Fibroblast of lung (primary cell): ENCODE results near the gene EXOSC7. TPM values are rescaled to one million over a fixed set of nuclear protein-coding genes. Genes with fewer than 3 reads are reported as not detected.
A peak's percentile ranks its signal among the peaks of the same experiment; 100 is the strongest.
"Not testable (repeated sequence)": the region's sequence is repeated elsewhere in the genome, so short reads cannot be mapped to it uniquely, and the experiment has no call there.

Experiments
- DNase-seq, 2 donors: peaks; one replicate each; pipeline versions ENCODE4 v3.0.0 to v3.0.0-alpha.2; 2010; ENCODE audit warnings: low read depth in 2 of 2
- H2AFZ ChIP-seq: 2 replicates; pipeline ENCODE4 v1.5.1; 2012; ENCODE audit warnings: low read length, control low read depth, inconsistent platforms
- H3K27ac ChIP-seq: 2 replicates; pipeline ENCODE4 v1.5.1; 2011; ENCODE audit warnings: low read length, control low read depth; ENCODE audit not compliant: insufficient read depth
- H3K27me3 ChIP-seq: 2 replicates; pipeline ENCODE4 v1.5.1; 2011; ENCODE audit warnings: mild to moderate bottlenecking, low read length; ENCODE audit not compliant: control insufficient read depth, insufficient read depth
- H3K36me3 ChIP-seq: 2 replicates; pipeline ENCODE4 v1.5.1; 2011; ENCODE audit warnings: low read length; ENCODE audit not compliant: control insufficient read depth, insufficient read depth
- H3K4me1 ChIP-seq: 2 replicates; pipeline ENCODE4 v1.5.1; 2011; ENCODE audit warnings: low read length; ENCODE audit not compliant: control insufficient read depth, insufficient read depth; ENCODE audit errors: extremely low read depth
- H3K4me2 ChIP-seq: 2 replicates; pipeline ENCODE4 v1.5.1; 2011; ENCODE audit warnings: low read length, control low read depth; ENCODE audit not compliant: insufficient read depth; ENCODE audit errors: extremely low read depth
- H3K4me3 ChIP-seq, 4 experiments: fragments of 200-600 bp in 1 of 4; sonication (generic) in 1 of 4; replicated peaks in 1 of 4; 2 replicates each; pipeline ENCODE4 v1.5.1; 2011 to 2016; ENCODE audit warnings: low read length in 4 of 4, low read depth in 3 of 4, mild to moderate bottlenecking in 3 of 4, control low read depth in 2 of 4, inconsistent platforms in 1 of 4, mixed read lengths in 1 of 4; ENCODE audit not compliant: insufficient read depth in 1 of 4; ENCODE audit errors: control extremely low read depth in 1 of 4
- H3K79me2 ChIP-seq: 2 replicates; pipeline ENCODE4 v1.5.1; 2012; ENCODE audit warnings: mild to moderate bottlenecking, low read length, inconsistent platforms; ENCODE audit not compliant: control insufficient read depth, insufficient read depth
- H3K9ac ChIP-seq: 2 replicates; pipeline ENCODE4 v1.5.1; 2011; ENCODE audit warnings: mild to moderate bottlenecking, low read length, control low read depth; ENCODE audit not compliant: insufficient read depth
- H3K9me3 ChIP-seq: 2 replicates; pipeline ENCODE4 v1.5.1; 2012; ENCODE audit warnings: low read depth, low read length; ENCODE audit not compliant: control insufficient read depth, insufficient read depth
- H4K20me1 ChIP-seq: 2 replicates; pipeline ENCODE4 v1.5.1; 2011; ENCODE audit warnings: low read length; ENCODE audit not compliant: control insufficient read depth, insufficient read depth; ENCODE audit errors: extremely low read depth
- EZH2 ChIP-seq: IDR thresholded peaks from 2 replicates; pipeline ENCODE4 v1.5.1; 2012; ENCODE audit warnings: low read length, control low read depth, mild to moderate bottlenecking; ENCODE audit errors: missing control alignments
- polyA plus RNA-seq, 2 donors: library from polyadenylated mRNA; depleted of rRNA in 1 of 2; stranded (reverse) in 1 of 2; unstranded in 1 of 2; fragments of >200 nt; gene quantifications; 2 replicates each; pipeline ENCODE4 v1.2.1, GENCODE V29; 2011 to 2012; ENCODE audit warnings: missing spikeins in 1 of 2
- total RNA-seq: library from RNA; depleted of rRNA; stranded (reverse); fragments of >200 nt; gene quantifications from 2 replicates; pipeline ENCODE4 v1.2.1, GENCODE V29; 2014
- TF ChIP-seq, protein P1 (sequence below), 2 donors: IDR thresholded peaks in 1 of 2; conservative IDR thresholded peaks in 1 of 2; 1 replicate in 1 of 2; 2 replicates in 1 of 2; pipeline ENCODE4 v1.5.1; 2011 to 2012; ENCODE audit warnings: low read length in 2 of 2, control low read depth in 1 of 2, inconsistent platforms in 1 of 2, low read depth in 1 of 2, mild to moderate bottlenecking in 1 of 2

Gene EXOSC7
- total and polyA plus RNA-seq, 2 donors (not counting 1 experiment from before 2014, with no cell fraction given): 58.8 to 72.5 TPM

DNA sequence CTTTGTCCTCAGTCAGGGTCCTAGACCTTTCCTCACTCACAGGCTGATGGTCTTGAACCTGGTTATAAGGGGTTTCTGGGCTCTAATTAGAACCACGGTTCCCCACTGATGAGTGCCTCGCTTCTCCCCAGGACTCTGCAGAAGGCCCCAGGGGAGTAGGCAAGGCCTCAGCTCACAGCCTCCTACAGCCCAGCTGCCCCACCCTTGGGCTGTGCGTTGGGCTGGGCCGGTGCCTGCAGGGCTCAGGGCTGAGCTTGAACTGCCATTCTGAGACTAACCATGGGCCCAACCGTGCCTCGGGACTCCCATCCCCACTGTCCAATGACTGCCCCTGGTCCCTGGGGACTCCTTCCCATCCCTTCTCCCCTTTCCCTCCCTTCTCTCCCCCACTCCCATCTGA, 75.6 kb downstream of the EXOSC7 start:
- TF ChIP-seq, protein P1, sequence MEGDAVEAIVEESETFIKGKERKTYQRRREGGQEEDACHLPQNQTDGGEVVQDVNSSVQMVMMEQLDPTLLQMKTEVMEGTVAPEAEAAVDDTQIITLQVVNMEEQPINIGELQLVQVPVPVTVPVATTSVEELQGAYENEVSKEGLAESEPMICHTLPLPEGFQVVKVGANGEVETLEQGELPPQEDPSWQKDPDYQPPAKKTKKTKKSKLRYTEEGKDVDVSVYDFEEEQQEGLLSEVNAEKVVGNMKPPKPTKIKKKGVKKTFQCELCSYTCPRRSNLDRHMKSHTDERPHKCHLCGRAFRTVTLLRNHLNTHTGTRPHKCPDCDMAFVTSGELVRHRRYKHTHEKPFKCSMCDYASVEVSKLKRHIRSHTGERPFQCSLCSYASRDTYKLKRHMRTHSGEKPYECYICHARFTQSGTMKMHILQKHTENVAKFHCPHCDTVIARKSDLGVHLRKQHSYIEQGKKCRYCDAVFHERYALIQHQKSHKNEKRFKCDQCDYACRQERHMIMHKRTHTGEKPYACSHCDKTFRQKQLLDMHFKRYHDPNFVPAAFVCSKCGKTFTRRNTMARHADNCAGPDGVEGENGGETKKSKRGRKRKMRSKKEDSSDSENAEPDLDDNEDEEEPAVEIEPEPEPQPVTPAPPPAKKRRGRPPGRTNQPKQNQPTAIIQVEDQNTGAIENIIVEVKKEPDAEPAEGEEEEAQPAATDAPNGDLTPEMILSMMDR (conservative IDR thresholded peaks at IDR 0.05 in 1 of 2, IDR thresholded peaks at IDR 0.05 in 1 of 2; ENCODE audit: low read depth in 1 of 2, low read length in 2 of 2): no peak
- TF ChIP-seq EZH2: no peak
- no peak for DNase-seq

DNA sequence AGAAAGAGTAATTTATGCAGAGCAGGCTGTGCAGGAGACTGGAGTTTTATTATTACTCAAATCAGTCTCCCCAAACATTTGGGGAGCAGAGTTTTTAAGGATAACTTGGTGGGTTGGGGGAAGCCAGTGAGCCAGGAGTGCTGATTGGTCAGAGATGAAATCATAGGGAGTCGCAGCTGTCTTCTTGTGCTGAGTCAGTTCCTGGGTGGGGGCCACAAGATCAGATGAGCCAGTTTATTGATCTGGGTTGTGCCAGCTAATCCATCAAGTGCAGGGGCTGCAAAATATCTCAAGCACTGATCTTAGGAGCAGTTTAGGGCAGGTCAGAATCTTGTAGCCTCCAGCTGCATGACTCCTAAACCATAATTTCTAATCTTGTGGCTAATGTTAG, 77.8 kb downstream of the EXOSC7 start:
- not testable (repeated sequence) for H2AFZ ChIP-seq, DNase-seq, H4K20me1 ChIP-seq, H3K4me2 ChIP-seq, H3K9ac ChIP-seq, H3K4me3 ChIP-seq, H3K79me2 ChIP-seq, H3K36me3 ChIP-seq, H3K9me3 ChIP-seq, H3K27me3 ChIP-seq
- H3K27ac ChIP-seq: peak overlapping the region; percentile 88
- peaks cover 22% of the 10 kb centered on the region for H3K4me1 ChIP-seq

More for the DNA sequence above, 75.6 kb downstream of the EXOSC7 start:
- Histone ChIP-seq H3K4me3 (no peak overlapping the region), H3K36me3 (no peaks in the 10 kb centered on the region), H3K79me2 (no peaks in the 10 kb centered on the region), H3K9ac (no peak overlapping the region), H3K27ac (no peak overlapping the region), H3K27me3 (no peaks in the 10 kb centered on the region), H2AFZ (no peak overlapping the region), H3K9me3 (no peaks in the 10 kb centered on the region), H3K4me1 (peaks cover 18% of the 10 kb centered on the region), H4K20me1 (no peaks in the 10 kb centered on the region), H3K4me2 (no peak overlapping the region)

DNA sequence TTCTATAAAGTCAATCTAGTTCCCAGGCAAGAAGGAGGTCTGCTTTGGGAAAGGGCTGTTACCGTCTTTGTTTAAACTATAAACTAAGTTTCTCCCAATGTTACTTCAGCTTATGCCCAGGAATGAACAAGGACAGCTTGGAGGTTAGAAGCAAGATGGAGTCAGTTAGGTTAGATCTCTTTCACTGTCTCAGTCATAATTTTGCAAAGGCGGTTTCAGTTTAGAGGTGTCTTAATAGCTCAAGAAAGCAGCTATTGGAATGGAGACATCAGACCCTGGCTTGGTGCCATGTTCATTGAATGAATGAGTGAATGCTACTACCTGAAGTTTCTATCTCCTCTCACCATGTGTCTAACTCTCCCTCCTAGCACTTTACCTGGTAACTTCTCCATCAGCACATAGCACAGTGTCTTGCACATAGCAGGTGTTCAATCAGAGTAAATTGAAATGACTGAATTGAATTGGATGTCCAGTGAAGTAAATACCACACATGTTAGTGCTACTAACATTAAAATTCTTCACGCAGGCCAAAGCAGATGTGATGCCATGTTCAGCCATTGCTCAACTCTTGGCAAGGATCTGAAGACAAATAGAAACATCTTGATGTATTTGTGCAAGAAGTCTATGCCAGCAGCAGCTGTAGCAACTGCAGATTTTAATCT, 78.3 kb downstream of the EXOSC7 start:
- peak overlapping the region; percentile 88 for H3K27ac ChIP-seq
- no peak overlapping the region for H3K4me3 ChIP-seq
- no peak overlapping the region for H3K9ac ChIP-seq
- peak overlapping the region; percentile 42 for H3K4me2 ChIP-seq
- no peak for TF ChIP-seq EZH2
- TF ChIP-seq, protein P1 (conservative IDR thresholded peaks at IDR 0.05 in 1 of 2, IDR thresholded peaks at IDR 0.05 in 1 of 2; ENCODE audit: low read depth in 1 of 2, low read length in 2 of 2): no peak
- H2AFZ ChIP-seq: no peak overlapping the region
- H3K36me3 ChIP-seq: no peaks in the 10 kb centered on the region
- H3K4me1 ChIP-seq: peaks cover 22% of the 10 kb centered on the region
- DNase-seq: peak; percentile 84 to 96
- no peaks in the 10 kb centered on the region for H3K9me3 ChIP-seq
- H4K20me1 ChIP-seq: no peaks in the 10 kb centered on the region
- H3K79me2 ChIP-seq: no peaks in the 10 kb centered on the region
- no peaks in the 10 kb centered on the region for H3K27me3 ChIP-seq
